Measurements from ENCODE around the gene TMEM164.

TMEM164 gene

DNA sequence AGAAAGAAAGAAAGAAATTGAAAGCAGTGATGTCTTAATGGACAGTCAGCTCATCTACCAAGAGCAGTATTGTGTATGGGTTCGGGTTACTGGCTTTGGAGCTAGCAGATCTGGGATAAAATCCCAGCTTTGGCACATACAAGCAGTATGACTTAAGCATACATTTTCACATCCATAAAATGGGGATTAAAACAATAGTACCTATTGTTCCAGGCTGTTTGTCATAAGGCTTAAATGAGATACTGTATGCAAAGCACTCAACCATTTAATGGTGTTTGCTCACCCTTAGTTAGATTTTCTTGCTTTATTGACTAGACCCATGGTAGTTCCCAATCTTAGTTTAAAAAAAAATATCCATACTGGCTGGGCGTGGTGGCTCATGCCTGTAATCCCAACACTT lies 7.8 kb upstream of the TMEM164 start:
- TF ChIP-seq ZNF274 (IDR thresholded peaks at IDR 0.05; ENCODE audit: low read depth, low read length): no peak
- no peak overlapping the region for H3K4me3 ChIP-seq (ENCODE audit: low read length)

DNA sequence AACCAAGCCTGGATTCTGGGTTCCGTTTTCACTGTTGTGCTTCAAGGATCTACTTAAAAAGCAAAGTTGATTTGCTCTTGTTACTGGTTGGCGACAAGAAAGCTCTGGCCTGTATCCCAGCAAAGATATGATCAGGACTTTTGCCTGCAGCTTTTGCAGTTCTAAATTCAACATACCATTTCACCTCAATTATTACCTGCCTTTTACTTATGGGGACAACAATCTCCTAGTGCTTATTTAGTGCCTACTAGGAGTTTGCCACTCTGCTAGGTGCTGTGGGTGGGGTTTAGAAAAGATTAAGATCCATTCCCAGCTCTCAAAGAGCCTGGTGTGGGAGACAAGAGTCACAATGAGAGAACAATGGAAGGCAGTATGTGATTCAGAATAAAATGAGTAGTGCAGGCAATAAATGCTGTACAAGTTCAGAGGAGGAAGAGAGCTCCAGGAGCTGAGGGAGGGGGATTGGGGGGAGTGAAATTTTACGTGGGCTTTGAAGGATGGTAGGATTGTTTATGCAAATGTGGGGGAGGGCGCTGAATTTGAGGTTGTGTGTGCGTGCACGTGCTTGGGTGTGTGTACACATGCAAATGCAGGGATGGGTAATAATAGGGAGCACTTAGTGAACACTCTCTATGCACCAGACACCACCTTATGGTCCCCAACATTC lies 5.0 kb upstream of the TMEM164 start:
- TF ChIP-seq ZNF274 (IDR thresholded peaks at IDR 0.05; ENCODE audit: low read depth, low read length): no peak
- H3K4me3 ChIP-seq (ENCODE audit: low read length): no peak overlapping the region

DNA sequence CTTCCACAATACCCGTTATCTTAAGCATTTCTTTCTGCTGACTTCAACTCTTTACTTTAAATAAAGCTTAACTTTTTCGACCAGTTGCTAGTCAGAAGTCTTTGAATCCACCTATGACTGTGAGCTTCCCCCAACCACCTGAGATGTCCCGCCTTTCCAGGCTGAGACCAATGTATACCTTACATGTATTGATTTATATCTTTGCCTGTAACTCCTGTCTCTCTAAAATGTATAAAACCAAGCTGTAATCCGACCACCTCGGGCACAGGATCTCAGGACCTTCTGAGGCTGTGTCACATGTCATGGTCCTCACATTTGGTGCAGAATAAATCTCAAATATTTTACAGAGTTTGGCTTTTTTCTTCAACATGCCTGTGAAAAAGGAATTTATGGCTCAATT lies 2.9 kb upstream of the TMEM164 start:
- no peak overlapping the region for H3K4me3 ChIP-seq (ENCODE audit: low read length)
- TF ChIP-seq ZNF274 (IDR thresholded peaks at IDR 0.05; ENCODE audit: low read depth, low read length): no peak

DNA sequence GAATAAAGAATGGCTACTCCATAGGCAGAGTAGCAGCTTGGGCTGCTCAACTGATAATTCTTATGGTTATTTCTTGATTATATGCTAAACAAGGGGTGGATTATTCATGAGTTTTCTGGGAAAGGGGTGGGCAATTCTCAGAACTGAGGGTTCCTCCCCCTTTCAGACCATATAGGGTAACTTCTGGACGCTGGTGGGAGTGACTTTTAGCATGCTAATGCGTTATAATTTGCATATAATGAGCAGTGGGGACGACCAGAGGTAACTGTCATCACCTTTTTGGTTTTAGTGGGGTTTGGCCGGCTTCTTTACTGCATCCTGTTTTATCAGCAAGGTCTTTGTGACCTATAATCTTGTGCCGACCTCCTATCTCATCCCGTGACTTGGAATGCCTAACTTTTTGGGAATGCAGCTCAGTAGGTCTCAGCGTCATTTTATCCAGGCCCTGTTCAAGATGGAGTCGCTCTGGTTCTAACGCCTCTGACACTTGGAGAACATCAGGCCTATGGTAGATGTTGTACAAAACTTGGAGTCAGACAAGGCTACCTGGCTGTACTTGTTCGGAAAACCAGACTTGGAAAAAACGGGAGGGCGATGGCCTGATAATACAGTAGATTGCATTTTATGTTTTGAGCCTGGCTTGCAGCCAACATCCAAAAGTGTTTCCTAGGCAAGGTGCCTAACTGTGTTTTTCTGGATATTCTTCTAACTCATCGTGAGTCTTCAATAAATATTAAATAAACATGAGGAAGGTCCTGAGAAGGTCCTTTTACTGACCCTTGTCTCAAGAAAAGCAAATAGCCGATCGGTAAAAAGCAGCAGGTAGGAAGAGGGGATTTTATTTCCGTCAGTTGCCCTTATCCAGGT lies 1.8 kb upstream of the TMEM164 start:
- TF ChIP-seq ZNF274 (IDR thresholded peaks at IDR 0.05; ENCODE audit: low read depth, low read length): no peak

DNA sequence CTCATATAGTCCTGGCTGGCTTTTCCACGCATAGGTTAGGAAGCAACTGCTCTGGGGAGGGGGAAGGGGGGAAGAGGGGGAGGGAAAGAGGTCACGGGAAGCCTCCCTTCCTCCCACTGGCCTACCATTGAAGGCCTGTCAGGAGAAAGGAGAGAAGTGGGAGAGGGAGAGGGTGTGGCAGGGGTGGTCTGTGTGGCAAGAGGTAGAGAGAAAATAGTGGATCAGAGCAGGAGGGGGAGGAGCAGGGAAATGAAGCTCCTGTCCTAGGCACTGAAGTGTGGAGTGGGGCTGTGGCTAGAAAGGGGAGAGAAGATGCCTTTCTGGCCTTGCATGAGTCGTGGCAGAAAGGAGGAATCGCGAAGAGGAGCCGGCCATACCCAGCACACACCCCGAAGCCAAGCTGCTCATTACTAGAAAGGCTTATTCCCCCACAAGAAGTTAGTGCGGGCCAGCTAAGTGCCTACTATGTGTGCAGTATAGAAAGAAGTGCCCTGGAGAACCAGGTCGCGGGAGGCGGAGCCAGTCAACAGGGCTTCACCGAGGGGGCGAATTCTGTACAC lies 1.1 kb upstream of the TMEM164 start:
- no peak for TF ChIP-seq ZNF274 (IDR thresholded peaks at IDR 0.05; ENCODE audit: low read depth, low read length)
- H3K4me3 ChIP-seq (ENCODE audit: low read length): peak overlapping the region; percentile 81; the same call in 1 of the 2 replicates

More for the DNA sequence above, 1.8 kb upstream of the TMEM164 start:
- H3K4me3 ChIP-seq (ENCODE audit: low read length): no peak overlapping the region

DNA sequence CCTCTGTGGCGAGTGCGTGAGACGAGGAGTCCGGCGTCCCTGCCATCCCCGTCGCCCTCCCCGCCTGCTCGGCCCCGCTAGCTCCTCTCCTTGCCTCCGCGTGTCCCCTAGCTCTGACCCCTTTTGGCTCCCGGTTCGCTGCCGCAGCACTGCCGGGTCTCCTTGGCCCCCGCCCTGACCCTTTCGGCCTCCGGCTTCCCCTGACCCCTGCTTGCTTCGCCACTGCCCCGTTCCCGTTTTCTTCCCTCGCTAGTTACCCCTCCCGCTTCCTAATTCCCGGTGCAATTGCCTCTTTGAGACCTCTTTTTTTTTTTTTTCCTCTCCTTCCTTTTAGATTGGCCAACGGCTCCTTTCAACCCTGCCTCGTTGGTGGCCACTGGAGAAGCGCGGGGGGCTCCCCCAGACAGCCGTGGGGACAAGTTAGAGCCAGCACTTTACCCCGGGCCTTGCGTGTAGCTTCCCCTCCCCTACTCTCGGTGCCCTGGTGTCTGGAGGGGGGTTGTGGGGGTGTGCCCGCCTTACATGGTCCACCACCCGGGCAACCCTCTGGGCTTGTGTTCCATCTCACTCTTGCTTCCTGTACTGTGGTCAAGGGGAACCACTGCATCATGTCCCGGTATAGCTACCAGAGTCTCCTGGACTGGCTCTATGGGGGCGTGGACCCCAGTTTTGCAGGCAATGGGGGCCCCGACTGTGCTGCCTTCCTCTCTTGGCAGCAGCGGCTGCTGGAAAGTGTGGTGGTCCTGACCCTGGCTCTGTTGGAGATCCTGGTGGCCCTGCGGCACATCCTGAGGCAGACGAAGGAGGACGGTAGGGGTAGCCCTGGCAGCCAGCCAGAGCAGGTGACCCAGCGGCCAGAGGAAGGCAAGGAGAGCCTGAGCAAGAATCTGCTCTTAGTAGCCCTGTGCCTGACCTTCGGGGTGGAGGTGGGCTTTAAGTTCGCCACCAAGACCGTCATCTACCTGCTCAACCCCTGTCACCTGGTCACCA lies 548 bp downstream of the TMEM164 start:
- peak overlapping the region; percentile 81 for H3K4me3 ChIP-seq (ENCODE audit: low read length)
- no peak for TF ChIP-seq ZNF274 (IDR thresholded peaks at IDR 0.05; ENCODE audit: low read depth, low read length)

DNA sequence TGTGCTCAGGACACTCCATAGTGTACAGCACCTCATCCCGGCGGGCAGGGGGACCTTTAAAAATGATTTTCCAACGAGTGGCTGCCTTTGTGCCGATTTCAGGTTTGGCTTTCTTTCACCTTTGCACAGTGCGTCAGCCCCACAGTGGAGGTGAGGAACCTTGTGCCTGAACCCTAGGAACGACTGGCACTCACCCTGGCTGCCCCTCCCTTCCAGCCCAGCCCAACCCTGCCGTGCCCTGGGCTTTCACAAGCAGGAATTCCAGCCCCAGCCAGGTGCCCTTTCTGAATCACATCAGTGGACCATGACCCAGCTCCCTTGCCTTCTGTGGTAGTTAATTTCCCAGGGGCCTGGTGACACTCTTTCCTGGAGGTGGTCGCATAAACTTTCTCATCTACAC lies 1.3 kb downstream of the TMEM164 start:
- no peak overlapping the region for H3K4me3 ChIP-seq (ENCODE audit: low read length)
- TF ChIP-seq ZNF274 (IDR thresholded peaks at IDR 0.05; ENCODE audit: low read depth, low read length): no peak

DNA sequence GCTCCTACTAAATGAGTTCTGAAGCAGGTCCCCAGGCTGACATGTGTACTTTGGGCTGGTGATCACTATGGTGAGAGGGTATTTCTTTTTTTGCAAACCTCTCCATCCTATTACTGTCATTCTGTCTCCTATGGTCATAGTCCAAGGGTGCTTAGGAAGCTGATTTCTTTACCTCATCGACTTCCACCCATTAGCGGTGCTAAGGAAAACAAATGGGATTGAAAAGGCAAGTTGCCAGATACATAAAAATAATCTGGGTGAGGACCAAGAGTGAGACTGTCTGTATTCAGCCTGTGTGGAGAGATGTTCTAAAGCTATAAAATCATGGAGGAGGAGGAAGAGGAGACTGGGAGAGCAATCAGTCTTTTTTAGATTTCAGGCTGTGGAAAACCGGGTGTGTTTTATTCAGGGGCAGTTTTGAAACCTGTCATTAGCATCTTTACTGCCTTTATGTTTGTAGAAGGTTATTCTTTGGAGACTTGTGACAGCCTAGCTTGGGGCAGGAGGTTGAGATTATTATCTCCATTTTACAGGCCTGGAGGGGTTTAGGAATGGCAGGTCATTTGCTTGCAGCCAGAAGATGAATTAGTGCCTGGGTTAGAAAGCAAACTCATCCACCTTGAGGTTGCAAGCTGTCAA lies 1.9 kb downstream of the TMEM164 start:
- no peak for TF ChIP-seq ZNF274 (IDR thresholded peaks at IDR 0.05; ENCODE audit: low read depth, low read length)
- no peak overlapping the region for H3K4me3 ChIP-seq (ENCODE audit: low read length)

DNA sequence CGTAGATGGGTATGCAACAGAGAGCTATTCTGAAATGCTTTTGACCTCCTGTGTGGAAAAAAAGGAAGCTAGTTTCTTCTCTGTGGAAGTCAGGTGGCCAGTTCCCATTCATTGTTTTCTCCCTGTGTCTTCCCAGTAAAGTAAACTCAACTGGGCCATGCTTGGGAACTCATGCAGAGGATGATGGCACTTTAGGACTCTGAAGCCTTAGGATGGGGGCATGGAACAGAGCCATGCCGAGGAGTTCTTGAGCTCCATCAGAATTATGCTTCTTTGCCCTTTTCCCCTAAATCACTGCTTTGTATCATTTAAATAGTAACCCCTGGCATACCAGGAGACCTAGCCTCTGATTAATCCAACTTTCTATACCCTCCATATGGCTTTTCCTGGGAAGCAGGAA lies 3.2 kb downstream of the TMEM164 start:
- no peak for TF ChIP-seq ZNF274 (IDR thresholded peaks at IDR 0.05; ENCODE audit: low read depth, low read length)

DNA sequence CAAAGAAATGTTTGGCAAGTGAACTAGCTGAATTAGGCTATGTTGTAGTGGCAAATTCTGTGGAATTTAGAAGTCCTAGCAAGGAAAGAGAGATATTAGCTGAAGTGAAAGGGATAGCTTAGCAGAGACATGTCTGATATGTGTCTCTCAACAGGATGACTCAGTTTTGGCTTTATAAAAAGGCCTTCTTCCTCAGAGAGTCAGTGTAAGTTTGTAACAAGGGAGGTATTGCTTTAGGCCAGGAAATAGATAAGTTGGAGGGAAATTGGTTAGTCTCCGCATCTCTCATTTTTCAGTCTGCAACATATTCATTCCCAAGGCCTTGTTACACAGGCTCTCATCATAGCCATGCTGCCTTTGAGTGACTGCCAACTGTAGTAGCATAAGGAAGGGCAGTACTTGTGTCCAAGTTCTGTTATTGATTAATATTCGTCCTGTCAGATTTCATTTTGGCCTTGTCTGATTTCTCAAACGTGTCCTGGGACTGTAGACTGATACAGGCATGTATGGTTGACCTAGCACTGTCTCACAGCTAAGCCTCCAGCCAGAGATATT lies 4.0 kb downstream of the TMEM164 start:
- no peak overlapping the region for H3K4me3 ChIP-seq (ENCODE audit: low read length)
- no peak for TF ChIP-seq ZNF274 (IDR thresholded peaks at IDR 0.05; ENCODE audit: low read depth, low read length)

More for the DNA sequence above, 3.2 kb downstream of the TMEM164 start:
- no peak overlapping the region for H3K4me3 ChIP-seq (ENCODE audit: low read length)

DNA sequence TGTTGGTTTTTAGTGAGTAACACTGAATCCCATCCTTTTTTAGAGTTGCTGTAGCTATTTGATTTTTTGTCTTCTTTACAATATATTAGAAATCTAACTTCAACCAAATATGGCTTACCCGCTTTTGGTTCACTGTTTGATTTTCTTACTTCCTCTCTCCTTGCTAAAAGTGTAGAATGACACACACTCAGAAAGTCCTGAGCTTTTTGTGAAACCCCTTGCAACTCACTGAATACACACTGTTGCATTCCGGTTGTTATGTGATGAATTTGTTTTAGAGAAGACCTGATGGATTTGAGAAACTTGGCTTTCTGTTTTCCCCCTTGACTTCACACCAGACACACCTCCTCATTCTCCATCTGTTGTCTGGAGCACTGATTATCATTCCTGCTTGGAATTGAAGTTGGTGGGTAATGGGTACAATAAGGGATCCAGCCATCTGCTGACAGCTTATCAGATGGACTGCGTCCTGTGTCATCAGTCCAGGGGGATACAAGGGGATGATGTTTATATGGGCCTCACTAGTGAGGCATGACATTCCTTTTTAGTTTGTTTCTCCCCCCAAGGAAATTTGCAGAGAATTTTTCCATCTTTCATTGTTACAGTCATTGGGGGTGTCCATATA lies 5.2 kb downstream of the TMEM164 start:
- TF ChIP-seq ZNF274 (IDR thresholded peaks at IDR 0.05; ENCODE audit: low read depth, low read length): no peak
- H3K4me3 ChIP-seq (ENCODE audit: low read length): no peak overlapping the region

DNA sequence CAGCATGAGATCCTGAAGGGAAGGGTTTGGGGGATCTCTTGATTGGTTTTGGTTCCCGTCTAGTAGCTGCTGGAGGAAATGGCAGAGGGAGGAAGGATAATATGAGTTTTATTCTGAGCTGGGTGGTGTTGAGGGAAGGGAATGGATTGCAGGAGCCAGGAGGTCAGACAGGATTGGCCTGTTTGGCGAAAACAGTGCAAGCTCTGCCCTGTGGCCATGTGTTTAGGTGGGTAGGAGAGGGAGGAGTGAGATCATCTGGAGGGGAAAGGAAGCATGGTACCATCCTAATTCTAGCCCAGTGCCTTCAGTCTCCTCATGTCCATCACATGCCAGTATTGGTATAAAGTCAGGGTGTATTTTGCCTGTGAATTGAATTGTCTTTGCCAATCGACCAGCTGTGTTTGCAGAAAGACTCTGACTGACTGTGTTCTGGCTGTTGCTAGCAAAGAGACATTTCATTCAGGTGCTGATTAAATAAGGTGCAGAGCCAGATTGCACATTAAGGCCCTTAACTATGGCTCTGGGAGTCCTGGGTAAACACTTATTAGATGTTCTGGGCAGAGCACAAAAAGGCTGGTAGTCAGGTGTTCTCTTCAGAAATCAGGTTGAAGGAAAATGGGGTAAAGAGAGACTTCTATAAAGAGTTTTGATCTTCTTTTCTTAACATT lies 10.0 kb downstream of the TMEM164 start:
- TF ChIP-seq ZNF274 (IDR thresholded peaks at IDR 0.05; ENCODE audit: low read depth, low read length): no peak

More for the DNA sequence above, 10.0 kb downstream of the TMEM164 start:
- no peak overlapping the region for H3K4me3 ChIP-seq (ENCODE audit: low read length)

Measured in GM08714 (cell line).